Gastroesophageal sphincter (tissue), 3 donors: ENCODE results near the gene VAV2.

Experiments
- CTCF ChIP-seq, 4 experiments: fragments of 200-600 bp in 2 of 4; fragments of 450-650 bp in 2 of 4; sonication (generic) in 1 of 4; IDR thresholded peaks; one replicate each; pipeline ENCODE4 v1.5.1; 2017 to 2019; ENCODE audit warnings: antibody characterized with exemption in 4 of 4, mild to moderate bottlenecking in 2 of 4, moderate library complexity in 2 of 4
- EP300 ChIP-seq: sonication (generic); formaldehyde crosslinking; IDR thresholded peaks from one replicate; pipeline ENCODE4 v1.6.1; 2017; ENCODE audit warnings: antibody characterized with exemption, mild to moderate bottlenecking
- POLR2AphosphoS5 ChIP-seq: sonication (generic); formaldehyde crosslinking; IDR thresholded peaks from one replicate; pipeline ENCODE4 v1.6.1; 2017; ENCODE audit warnings: antibody characterized with exemption

GRCh38 chr9:133780404-133780945 is 211.6 kb downstream of the VAV2 start:
- TF ChIP-seq POLR2AphosphoS5 (no peak), CTCF (IDR thresholded peaks at IDR 0.05) (no peak), EP300 (no peak)
